Measurements from ENCODE around the gene ALPL. TPM values are rescaled to one million over a fixed set of nuclear protein-coding genes. Genes with fewer than 3 reads are reported as not detected.
"Not testable (repeated sequence)": the region's sequence is repeated elsewhere in the genome, so short reads cannot be mapped to it uniquely, and the experiment has no call there.

Gene ALPL
- total RNA-seq, 6 donors from 2014 or later: 72.3 to 327 (median 182) TPM

DNA sequence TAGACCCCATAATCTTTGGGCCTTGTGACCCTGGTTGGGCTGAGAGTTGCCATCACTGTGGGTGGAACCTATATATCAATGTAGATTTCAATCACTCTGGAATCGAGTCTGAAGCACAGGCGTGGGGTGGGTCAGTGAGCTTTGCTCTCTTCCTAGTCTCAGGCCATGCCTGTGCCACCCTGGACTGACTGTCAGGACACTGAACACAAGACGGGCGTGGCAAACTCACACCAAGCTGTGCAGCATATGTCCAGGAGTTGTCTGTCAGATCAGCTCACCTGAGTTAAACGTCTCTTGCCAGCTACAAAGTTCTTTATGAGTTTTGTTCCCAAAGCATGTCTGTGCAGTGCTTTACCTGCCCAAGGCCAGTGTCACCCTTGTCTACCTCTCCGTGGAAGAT, 30.9 kb upstream of the ALPL start:
- H3K27ac ChIP-seq: no peak overlapping the region
- no peaks in the 10 kb centered on the region for H3K9me3 ChIP-seq
- ATAC-seq (ENCODE audit: low FRiP score in 2 of 2): no peak
- no peaks in the 10 kb centered on the region for H3K27me3 ChIP-seq
- no peak overlapping the region for H3K4me3 ChIP-seq
- TF ChIP-seq EP300 (IDR thresholded peaks at IDR 0.05): no peak
- TF ChIP-seq, protein P1, sequence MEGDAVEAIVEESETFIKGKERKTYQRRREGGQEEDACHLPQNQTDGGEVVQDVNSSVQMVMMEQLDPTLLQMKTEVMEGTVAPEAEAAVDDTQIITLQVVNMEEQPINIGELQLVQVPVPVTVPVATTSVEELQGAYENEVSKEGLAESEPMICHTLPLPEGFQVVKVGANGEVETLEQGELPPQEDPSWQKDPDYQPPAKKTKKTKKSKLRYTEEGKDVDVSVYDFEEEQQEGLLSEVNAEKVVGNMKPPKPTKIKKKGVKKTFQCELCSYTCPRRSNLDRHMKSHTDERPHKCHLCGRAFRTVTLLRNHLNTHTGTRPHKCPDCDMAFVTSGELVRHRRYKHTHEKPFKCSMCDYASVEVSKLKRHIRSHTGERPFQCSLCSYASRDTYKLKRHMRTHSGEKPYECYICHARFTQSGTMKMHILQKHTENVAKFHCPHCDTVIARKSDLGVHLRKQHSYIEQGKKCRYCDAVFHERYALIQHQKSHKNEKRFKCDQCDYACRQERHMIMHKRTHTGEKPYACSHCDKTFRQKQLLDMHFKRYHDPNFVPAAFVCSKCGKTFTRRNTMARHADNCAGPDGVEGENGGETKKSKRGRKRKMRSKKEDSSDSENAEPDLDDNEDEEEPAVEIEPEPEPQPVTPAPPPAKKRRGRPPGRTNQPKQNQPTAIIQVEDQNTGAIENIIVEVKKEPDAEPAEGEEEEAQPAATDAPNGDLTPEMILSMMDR (IDR thresholded peaks at IDR 0.05): no peak
- TF ChIP-seq POLR2AphosphoS5 (IDR thresholded peaks at IDR 0.05): no peak
- TF ChIP-seq POLR2A (IDR thresholded peaks at IDR 0.05): no peak
- no peaks in the 10 kb centered on the region for H3K4me1 ChIP-seq
- DNase-seq: no peak
- peaks cover 0 to 18% (median 6%) of the 10 kb centered on the region in 4 donors for H3K36me3 ChIP-seq
- WGBS, 2 donors: 92 to 93% methylated on average over 6 of the region's 6 CpGs

DNA sequence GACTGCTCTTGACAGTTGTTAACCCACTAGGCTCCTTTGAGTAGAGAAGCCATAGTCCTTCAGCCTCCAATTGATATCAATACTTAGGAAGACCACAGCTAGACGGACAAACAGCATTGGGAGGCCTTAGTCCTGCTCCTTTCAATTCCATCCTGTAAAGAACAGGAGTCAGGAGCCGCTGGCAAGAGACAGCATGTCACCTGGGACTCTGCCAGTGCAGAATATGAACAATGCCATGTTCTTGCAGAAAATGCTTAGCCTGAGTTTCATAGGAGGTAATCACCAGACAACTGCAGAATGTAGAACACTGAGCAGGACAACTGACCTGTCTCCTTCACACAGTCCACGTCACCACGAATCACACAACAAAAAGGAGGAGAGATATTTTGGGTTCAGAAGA, 25.3 kb upstream of the ALPL start:
- DNase-seq; H3K27me3 ChIP-seq; H3K36me3 ChIP-seq; H3K4me1 ChIP-seq; ATAC-seq (ENCODE audit: low FRiP score in 2 of 2); H3K4me3 ChIP-seq; H3K9me3 ChIP-seq; H3K27ac ChIP-seq: not testable (repeated sequence)
- WGBS, 2 donors: 97 to 98% methylated on average over 3 to 4 of the region's 4 CpGs

DNA sequence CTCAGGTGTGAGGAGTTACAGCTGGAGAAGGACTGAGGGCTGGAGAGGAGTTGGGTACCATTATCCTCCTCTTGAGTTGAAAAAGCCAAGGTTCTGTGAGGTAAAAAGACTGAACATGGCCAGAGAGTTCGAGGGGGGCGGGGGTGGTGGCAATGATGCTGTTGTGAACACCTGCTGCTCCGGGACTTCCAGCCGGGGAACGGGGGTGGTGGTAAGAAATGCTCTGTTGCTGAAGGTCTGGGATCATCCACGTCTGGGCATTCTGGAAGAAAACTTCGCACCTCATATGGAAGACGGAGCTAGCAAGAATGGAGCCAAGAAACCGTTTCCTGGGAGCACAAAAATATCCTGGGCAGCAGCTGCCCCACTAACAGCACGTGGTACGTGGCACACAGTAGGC, 20.1 kb upstream of the ALPL start:
- Histone ChIP-seq H3K27me3 (no peaks in the 10 kb centered on the region), H3K36me3 (no peaks in the 10 kb centered on the region), H3K4me1 (peaks cover 0 to 10% (median 2%) of the 10 kb centered on the region in 4 donors), H3K4me3 (no peak overlapping the region), H3K9me3 (no peaks in the 10 kb centered on the region), H3K27ac (no peak overlapping the region)
- no peak for TF ChIP-seq POLR2AphosphoS5 (IDR thresholded peaks at IDR 0.05)
- no peak for TF ChIP-seq EP300 (IDR thresholded peaks at IDR 0.05)
- no peak for TF ChIP-seq POLR2A (IDR thresholded peaks at IDR 0.05)
- TF ChIP-seq, protein P1 (IDR thresholded peaks at IDR 0.05): no peak
- ATAC-seq (ENCODE audit: low FRiP score in 2 of 2): no peak
- 88 to 89% methylated on average over 11 of the region's 11 CpGs for WGBS, 2 donors
- DNase-seq: no peak

DNA sequence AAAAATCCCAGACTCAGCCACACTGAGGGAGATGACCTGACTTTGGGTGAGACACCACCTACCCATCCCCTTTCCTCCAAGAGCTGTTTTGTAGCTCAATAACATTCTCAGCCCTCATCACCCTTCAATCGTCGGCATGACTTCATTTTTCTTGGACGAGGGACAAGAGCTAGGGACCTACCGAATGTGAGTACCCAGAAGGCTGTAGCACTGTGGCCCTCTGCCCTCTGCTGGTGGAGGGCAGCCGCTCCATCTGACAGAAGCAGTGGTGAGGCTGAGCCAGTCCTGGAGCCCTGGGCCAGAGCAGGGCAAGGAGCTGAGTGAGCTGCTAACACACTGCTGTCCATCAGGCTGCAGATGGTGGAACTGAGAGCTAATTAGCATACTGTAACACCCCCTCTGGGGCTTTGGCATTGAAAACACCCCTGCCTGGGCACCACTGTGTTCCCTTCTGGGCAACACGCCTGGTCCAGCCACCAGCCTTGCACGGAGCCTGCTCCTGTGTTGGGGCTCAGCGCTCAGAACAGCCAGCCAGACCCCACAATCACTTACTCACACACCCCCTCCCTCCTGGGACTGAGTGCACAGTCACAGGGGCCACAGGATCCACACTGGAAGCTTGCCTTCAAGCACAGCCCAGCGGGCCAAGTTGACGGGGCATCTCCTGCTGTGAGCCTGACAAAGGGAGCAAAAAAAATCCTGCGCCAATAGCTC, 18.3 kb upstream of the ALPL start:
- no peak overlapping the region for H3K4me3 ChIP-seq
- no peaks in the 10 kb centered on the region for H3K9me3 ChIP-seq
- H3K4me1 ChIP-seq: peaks cover 0 to 10% (median 2%) of the 10 kb centered on the region in 4 donors
- WGBS, 2 donors: 80 to 93% methylated on average over 8 to 9 of the region's 11 CpGs
- H3K27ac ChIP-seq: no peak overlapping the region
- ATAC-seq (ENCODE audit: low FRiP score in 2 of 2) (no peak), DNase-seq (no peak)
- H3K36me3 ChIP-seq: no peaks in the 10 kb centered on the region
- TF ChIP-seq, protein P1 (IDR thresholded peaks at IDR 0.05): peak in 4 of 6 experiments; percentile 8 to 41 (median 28)
- TF ChIP-seq EP300 (IDR thresholded peaks at IDR 0.05): no peak
- H3K27me3 ChIP-seq: no peaks in the 10 kb centered on the region

DNA sequence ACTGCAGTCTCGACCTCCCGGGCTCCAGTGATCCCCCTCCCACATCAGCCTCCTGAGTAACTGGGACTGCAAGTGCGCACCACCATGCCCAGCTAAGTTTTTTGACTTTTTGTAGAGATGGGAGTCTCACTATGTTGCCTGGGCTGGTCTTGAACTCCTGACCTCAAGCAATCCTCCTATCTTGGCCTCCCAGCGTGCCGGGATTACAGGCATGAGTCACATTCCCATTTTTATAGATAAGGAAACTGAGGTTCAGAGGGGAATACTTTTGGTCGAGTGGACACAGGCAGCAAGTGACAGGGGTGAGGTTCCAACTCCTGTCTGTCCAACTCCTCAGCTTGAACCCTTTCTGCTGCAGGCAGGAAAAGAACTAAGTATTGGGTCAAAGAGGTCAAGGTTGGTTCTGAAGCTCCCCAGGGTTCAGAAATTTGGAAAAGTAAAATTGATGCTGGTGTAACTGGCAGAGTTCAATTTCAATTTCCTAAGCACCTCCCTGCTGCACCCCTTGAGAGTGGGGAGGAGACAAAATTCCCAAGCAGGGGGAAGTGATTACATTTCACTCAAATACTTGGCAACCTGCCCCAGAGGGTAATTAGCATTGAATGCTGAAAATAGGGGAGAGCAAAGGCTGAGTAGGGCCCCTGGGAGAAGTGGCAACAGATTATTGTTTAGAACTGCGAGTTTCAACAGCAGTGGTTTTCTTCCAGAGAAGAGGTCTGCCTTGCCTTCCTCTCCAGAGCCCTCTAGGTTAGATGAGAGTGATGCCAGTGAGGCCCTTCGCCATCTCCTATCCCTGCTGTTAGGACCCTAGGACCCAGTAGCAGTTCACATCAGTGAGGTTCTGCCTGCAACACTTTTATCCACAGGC, 17.5 kb upstream of the ALPL start:
- Histone ChIP-seq H3K4me1 (peaks cover 0 to 10% (median 2%) of the 10 kb centered on the region in 4 donors), H3K4me3 (no peak overlapping the region), H3K27ac (no peak overlapping the region), H3K36me3 (no peaks in the 10 kb centered on the region), H3K9me3 (no peaks in the 10 kb centered on the region), H3K27me3 (no peaks in the 10 kb centered on the region)
- ATAC-seq (ENCODE audit: low FRiP score in 2 of 2) (no peak), DNase-seq (no peak)
- TF ChIP-seq POLR2AphosphoS5 (IDR thresholded peaks at IDR 0.05) (no peak), EP300 (IDR thresholded peaks at IDR 0.05) (no peak), POLR2A (IDR thresholded peaks at IDR 0.05) (no peak)
- TF ChIP-seq, protein P1 (IDR thresholded peaks at IDR 0.05): no peak
- 52 to 68% methylated on average over 7 to 8 of the region's 8 CpGs for whole genome bisulfite sequencing, 2 donors

Data from upper lobe of left lung (tissue), 6 donors.